Measurements from ENCODE around the gene ANKS1B. TPM values are rescaled to one million over a fixed set of nuclear protein-coding genes. Genes with fewer than 3 reads are reported as not detected.

The ANKS1B gene
- total and polyA plus RNA-seq, 2 of the 4 experiments (the other 2 are of a cell fraction) = 0.17 to 0.18 TPM

GRCh38 chr12:99002156-99002555 lies 982.6 kb downstream of the ANKS1B start:
- POLR2A ChIA-PET (ENCODE audit: unreplicated experiment) = no interaction called here

More at GRCh38 chr12:99002156-99002555, 982.6 kb downstream of the ANKS1B start:
- DNase-seq (no peak), ATAC-seq (ENCODE audit: low read depth) (no peak)
- Histone ChIP-seq H2BK120ac (ENCODE audit: low read depth, low read length) (no peak overlapping the region), H3K27me3 (ENCODE audit: control insufficient read depth, insufficient read depth, low read length) (no peaks in the 10 kb centered on the region), H3K23ac (ENCODE audit: low read depth, low read length) (no peak overlapping the region), H3K9ac (ENCODE audit: low read depth, low read length) (no peak overlapping the region), H3K14ac (replicated peaks; ENCODE audit: low read depth, low read length) (no peak overlapping the region), H3K56ac (ENCODE audit: extremely low read depth, insufficient read depth, low read length) (no peak overlapping the region), H4K5ac (ENCODE audit: low read depth, low read length) (no peak overlapping the region), H3K4me3 (ENCODE audit: insufficient read depth, low read depth, low read length) (no peak overlapping the region), H2AK9ac (replicated peaks; ENCODE audit: low read depth, low read length, poor library complexity) (no peak overlapping the region), H3K27ac (ENCODE audit: insufficient read depth, low read length) (no peak overlapping the region), H3K79me1 (ENCODE audit: low read depth in 1 of 2, low read length in 2 of 2) (no peaks in the 10 kb centered on the region), H4K91ac (ENCODE audit: insufficient read depth, low read depth, low read length) (no peak overlapping the region), H3K9me1 (ENCODE audit: insufficient read depth, low read length) (no peaks in the 10 kb centered on the region), H3K36me3 (ENCODE audit: control insufficient read depth, insufficient read depth, low read length) (no peaks in the 10 kb centered on the region), H2BK20ac (ENCODE audit: low read depth, low read length) (no peak overlapping the region), H4K8ac (ENCODE audit: low read depth in 2 of 2, low read length in 2 of 2) (no peak overlapping the region), H3K4ac (ENCODE audit: low read depth, low read length) (no peak overlapping the region), H3K18ac (ENCODE audit: low read depth, low read length) (no peak overlapping the region), H4K20me1 (ENCODE audit: insufficient read depth, low read length) (no peaks in the 10 kb centered on the region), H2AFZ (replicated peaks; ENCODE audit: low read length, poor library complexity) (no peak overlapping the region), H2BK5ac (ENCODE audit: low read depth, low read length, poor library complexity, severe bottlenecking) (no peak overlapping the region), H2BK15ac (ENCODE audit: low read depth, low read length) (no peak overlapping the region), H3K4me2 (ENCODE audit: low read depth, low read length) (no peak overlapping the region), H3K9me3 (ENCODE audit: control insufficient read depth, insufficient read depth, low read length) (no peaks in the 10 kb centered on the region), H2AK5ac (ENCODE audit: low read depth, low read length) (no peak overlapping the region), H3K4me1 (ENCODE audit: control insufficient read depth, insufficient read depth, low read length) (no peaks in the 10 kb centered on the region)
- WGBS, 2 experiments (ENCODE audit: extremely low coverage in 2 of 2, insufficient read length in 1 of 2) = no CpG with 5 or more reads among the region's 3 CpGs
- dilution Hi-C loops (cut with HindIII; ENCODE audit: low sequenced_read_pairs, unreplicated experiment) (no loop called here), in situ Hi-C loops (cut with MboI; ENCODE audit: low sequenced_read_pairs) (no loop called here), intact Hi-C loops (cut with micrococcal nuclease) (no loop called here)
- no TSS peak for BruUV-seq (replicated peaks)
- CTCF ChIA-PET = no interaction called here
- TF ChIP-seq RCOR1 (IDR thresholded peaks at IDR 0.05; ENCODE audit: insufficient replicate concordance, low read length) (no peak), BHLHE40 (IDR thresholded peaks at IDR 0.05; ENCODE audit: low read depth, low read length) (no peak), CEBPB (IDR thresholded peaks at IDR 0.05; ENCODE audit: low read depth, low read length) (no peak), CTCF (conservative IDR thresholded peaks at IDR 0.05; ENCODE audit: low read depth, low read length) (no peak), RFX5 (IDR thresholded peaks at IDR 0.05; ENCODE audit: low read depth, low read length) (no peak), SMC3 (IDR thresholded peaks at IDR 0.05; ENCODE audit: low read depth, low read length) (no peak)

All from IMR-90 (cell line).